SK-N-MC (cell line): Measurements from ENCODE around the gene GPR33.

Experiments used
- EZH2 ChIP-seq: fragments of 200-600 bp; sonication (generic); IDR thresholded peaks from one replicate; pipeline ENCODE4 v1.6.1; 2017; ENCODE audit warnings: antibody characterized with exemption
- FOXP2 ChIP-seq: optimal IDR thresholded peaks from 2 replicates; pipeline ENCODE3; 2011; ENCODE audit warnings: mild to moderate bottlenecking, moderate library complexity; ENCODE audit not compliant: insufficient read depth; ENCODE audit errors: extremely low read length, control extremely low read depth
- POLR2AphosphoS5 ChIP-seq: IDR thresholded peaks from 2 replicates; pipeline ENCODE4 v1.6.1; 2012; ENCODE audit warnings: mild to moderate bottlenecking, low read depth, low read length, borderline replicate concordance

DNA sequence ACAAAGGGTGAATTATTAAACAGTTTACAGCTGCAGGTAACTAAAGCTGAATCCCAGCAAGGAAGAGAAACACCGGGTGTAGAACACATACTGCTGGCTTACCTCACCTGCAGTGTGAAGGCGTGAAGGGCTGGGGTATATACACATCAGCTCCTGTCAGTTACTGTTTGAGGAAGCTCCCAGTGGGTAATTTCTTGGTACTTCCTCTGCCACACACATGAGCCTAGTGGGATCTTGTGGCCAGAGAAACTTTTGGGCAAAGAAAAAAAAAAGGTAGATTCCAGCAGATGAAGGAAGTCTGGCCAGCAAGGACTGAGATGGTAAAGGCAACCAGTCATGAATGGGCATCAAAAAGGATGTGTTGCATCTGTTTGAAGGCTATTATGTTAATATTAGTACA lies 14.0 kb upstream of the GPR33 start:
- no peak for TF ChIP-seq POLR2AphosphoS5
- TF ChIP-seq EZH2: no peak
- TF ChIP-seq FOXP2: no peak
